GM21526 (cell line): ENCODE measurements around the gene LRRC51.

Experiments used
- ATAC-seq: cut with Tn5 transposase; IDR thresholded peaks from one replicate; pipeline ENCODE4 v1.9.1; 2021; ENCODE audit warnings: moderate library complexity; ENCODE audit not compliant: unreplicated experiment, low FRiP score

The LRRC51 gene

GRCh38 chr11:72080326-72081183 is at the start of gene LRRC51, which contains the start of gene NUMA1:
Gene LRRC51 (plus strand): TSS chr11:72080850. CDS start chr11:72089084, 8,234 bp downstream.
Gene NUMA1 (minus strand): TSS chr11:72080542. CDS start chr11:72035943, 44,599 bp downstream.
- ATAC-seq, result peak; percentile 89

GRCh38 chr11:72036687-72037086 is 44.0 kb upstream of the LRRC51 start:
- no peak for ATAC-seq

- no peak for ATAC-seq
Observed at GRCh38 chr11:72037554-72038311, 42.9 kb upstream of the LRRC51 start.

GRCh38 chr11:72038491-72038890 is 42.2 kb upstream of the LRRC51 start:
- ATAC-seq, result no peak

- ATAC-seq, result no peak
Observed at GRCh38 chr11:72039031-72039855, 41.4 kb upstream of the LRRC51 start.

GRCh38 chr11:72039856-72040401 is 40.7 kb upstream of the LRRC51 start:
- no peak for ATAC-seq

GRCh38 chr11:72040491-72041363 is 39.9 kb upstream of the LRRC51 start:
- ATAC-seq, result no peak

GRCh38 chr11:72041364-72042063 is 39.1 kb upstream of the LRRC51 start:
- no peak for ATAC-seq

- no peak for ATAC-seq
Observed at GRCh38 chr11:72042064-72042745, 38.4 kb upstream of the LRRC51 start.

- ATAC-seq, result no peak
Observed at GRCh38 chr11:72045849-72046248, 34.8 kb upstream of the LRRC51 start.

- no peak for ATAC-seq
Observed at GRCh38 chr11:72048766-72049460, 31.7 kb upstream of the LRRC51 start.

- ATAC-seq, result no peak
Observed at GRCh38 chr11:72058416-72059034, 22.1 kb upstream of the LRRC51 start.

GRCh38 chr11:72061739-72062396 is 18.8 kb upstream of the LRRC51 start:
- no peak for ATAC-seq

GRCh38 chr11:72066855-72067254 is 13.8 kb upstream of the LRRC51 start:
- ATAC-seq, result no peak

GRCh38 chr11:72067266-72067665 is 13.4 kb upstream of the LRRC51 start:
- no peak for ATAC-seq

GRCh38 chr11:72067676-72068075 is 13.0 kb upstream of the LRRC51 start:
- ATAC-seq, result no peak

GRCh38 chr11:72069200-72069599 is 11.4 kb upstream of the LRRC51 start:
- no peak for ATAC-seq
